Progenitor cell of endocrine pancreas (in vitro differentiated cells): Measurements from ENCODE around the gene COL27A1. TPM values are rescaled to one million over a fixed set of nuclear protein-coding genes. Genes with fewer than 3 reads are reported as not detected.

ENCODE experiments used
- DNase-seq: peaks from one replicate; pipeline ENCODE4 v3.0.0; 2021; ENCODE audit warnings: low spot score; ENCODE audit not compliant: unreplicated experiment
- H3K27ac Mint-ChIP-seq: 2 replicates; pipeline ENCODE4 v1.8.0; 2021; ENCODE audit warnings: mild to moderate bottlenecking, moderate library complexity, mixed read lengths
- H3K27me3 Mint-ChIP-seq: 2 replicates; pipeline ENCODE4 v1.8.0; 2021; ENCODE audit warnings: mixed read lengths
- H3K36me3 Mint-ChIP-seq: 2 replicates; pipeline ENCODE4 v1.8.0; 2022; ENCODE audit warnings: mixed read lengths; ENCODE audit not compliant: insufficient read depth
- H3K4me1 Mint-ChIP-seq: 2 replicates; pipeline ENCODE4 v1.8.0; 2021; ENCODE audit warnings: low read depth, mixed read lengths
- H3K4me3 Mint-ChIP-seq: 2 replicates; pipeline ENCODE4 v1.8.0; 2021; ENCODE audit warnings: low read depth, mild to moderate bottlenecking, moderate library complexity, mixed read lengths
- H3K9me3 Mint-ChIP-seq: 2 replicates; pipeline ENCODE4 v1.8.0; 2021; ENCODE audit warnings: low read depth, mixed read lengths
- long read RNA-seq: library from polyadenylated mRNA; unstranded; transcript quantifications from one replicate; pipeline ENCODE4 v2.0.0, GENCODE V29; 2020
- total RNA-seq: library from RNA; stranded (reverse); gene quantifications from 2 replicates; pipeline ENCODE4 v1.2.1, GENCODE V29; 2021
- TF ChIP-seq, protein P1 (sequence below): fragments of 200-600 bp; sonication (generic); IDR thresholded peaks from one replicate; pipeline ENCODE4 v1.5.0; 2021; ENCODE audit warnings: antibody characterized with exemption, mild to moderate bottlenecking; ENCODE audit not compliant: unreplicated experiment

The COL27A1 gene
- total RNA-seq = 162 and 178 TPM in 2 replicates
- long read RNA-seq, partial matches to known transcripts = 9 of 31 reads
- long read RNA-seq, other reads (novel, unspliced or antisense) = 21 of 31 reads

GRCh38 chr9:114155263-114155994, at the start of gene COL27A1:
COL27A1 (plus strand) TSS chr9:114155537; CDS start chr9:114155951, 414 bp downstream.
- peaks cover 3% of the 10 kb centered on the region for H3K36me3 Mint-ChIP-seq
- H3K27me3 Mint-ChIP-seq = peaks cover 11% of the 10 kb centered on the region
- H3K4me3 Mint-ChIP-seq = peak within 1 kb of the TSS; percentile 95
- peaks cover 32% of the 10 kb centered on the region for H3K4me1 Mint-ChIP-seq
- peak; percentile 94 for DNase-seq
- no peaks in the 10 kb centered on the region for H3K9me3 Mint-ChIP-seq
- peak within 1 kb of the TSS; percentile 91 for H3K27ac Mint-ChIP-seq
- TF ChIP-seq, protein P1, sequence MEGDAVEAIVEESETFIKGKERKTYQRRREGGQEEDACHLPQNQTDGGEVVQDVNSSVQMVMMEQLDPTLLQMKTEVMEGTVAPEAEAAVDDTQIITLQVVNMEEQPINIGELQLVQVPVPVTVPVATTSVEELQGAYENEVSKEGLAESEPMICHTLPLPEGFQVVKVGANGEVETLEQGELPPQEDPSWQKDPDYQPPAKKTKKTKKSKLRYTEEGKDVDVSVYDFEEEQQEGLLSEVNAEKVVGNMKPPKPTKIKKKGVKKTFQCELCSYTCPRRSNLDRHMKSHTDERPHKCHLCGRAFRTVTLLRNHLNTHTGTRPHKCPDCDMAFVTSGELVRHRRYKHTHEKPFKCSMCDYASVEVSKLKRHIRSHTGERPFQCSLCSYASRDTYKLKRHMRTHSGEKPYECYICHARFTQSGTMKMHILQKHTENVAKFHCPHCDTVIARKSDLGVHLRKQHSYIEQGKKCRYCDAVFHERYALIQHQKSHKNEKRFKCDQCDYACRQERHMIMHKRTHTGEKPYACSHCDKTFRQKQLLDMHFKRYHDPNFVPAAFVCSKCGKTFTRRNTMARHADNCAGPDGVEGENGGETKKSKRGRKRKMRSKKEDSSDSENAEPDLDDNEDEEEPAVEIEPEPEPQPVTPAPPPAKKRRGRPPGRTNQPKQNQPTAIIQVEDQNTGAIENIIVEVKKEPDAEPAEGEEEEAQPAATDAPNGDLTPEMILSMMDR = peak; percentile 96

DNA sequence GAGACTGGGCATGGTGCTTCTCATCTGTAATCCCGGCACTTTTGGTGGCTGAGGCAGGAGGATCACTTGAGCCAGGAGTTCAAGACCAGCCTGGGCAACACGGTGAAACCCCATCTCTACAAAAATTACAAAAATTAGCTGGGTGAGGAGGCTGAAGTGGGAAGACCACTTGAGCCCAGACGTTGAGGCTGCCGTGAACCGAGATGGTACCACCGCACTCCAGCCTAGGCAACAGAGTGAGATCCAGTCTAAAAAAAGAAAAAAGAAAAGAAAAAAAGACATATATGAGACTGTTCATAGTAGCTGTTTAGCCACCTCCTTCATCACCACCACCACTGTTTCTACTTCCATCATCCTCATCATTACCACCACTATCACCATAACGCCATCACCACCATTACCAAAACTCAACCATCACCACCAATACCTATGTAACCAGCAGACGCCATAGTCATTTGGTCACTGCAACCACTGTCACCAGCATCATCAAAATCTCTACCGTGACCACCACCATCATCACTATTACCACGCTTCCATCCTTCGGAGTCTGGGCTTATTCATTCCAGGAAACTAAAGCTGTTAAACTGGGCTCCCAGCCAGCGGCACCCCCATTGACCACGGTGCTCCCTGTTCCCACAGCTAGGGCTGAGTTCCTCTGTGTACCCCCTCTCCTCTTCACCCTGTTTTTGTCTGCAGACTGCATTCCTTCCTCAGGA, 47.9 kb upstream of the COL27A1 start:
- no peak for DNase-seq
- TF ChIP-seq, protein P1 = no peak
- peaks cover 9% of the 10 kb centered on the region for H3K4me1 Mint-ChIP-seq
- H3K36me3 Mint-ChIP-seq = peaks cover 3% of the 10 kb centered on the region
- H3K27ac Mint-ChIP-seq = no peak overlapping the region
- peaks cover 7% of the 10 kb centered on the region for H3K27me3 Mint-ChIP-seq
- peaks cover 3% of the 10 kb centered on the region for H3K9me3 Mint-ChIP-seq
- H3K4me3 Mint-ChIP-seq = no peak overlapping the region

- H3K27me3 Mint-ChIP-seq = peaks cover 13% of the 10 kb centered on the region
- H3K36me3 Mint-ChIP-seq = no peaks in the 10 kb centered on the region
- peaks cover 11% of the 10 kb centered on the region for H3K4me1 Mint-ChIP-seq
- TF ChIP-seq, protein P1 = peak; percentile 98
- H3K4me3 Mint-ChIP-seq = no peak overlapping the region
- DNase-seq = peak; percentile 79
- peak overlapping the region; percentile 53 for H3K27ac Mint-ChIP-seq
- H3K9me3 Mint-ChIP-seq = no peaks in the 10 kb centered on the region
These were observed 47.1 kb upstream of the COL27A1 start for GRCh38 chr9:114108016-114108833.

- Mint-ChIP-seq H3K27me3 (peaks cover 18% of the 10 kb centered on the region), H3K4me3 (no peak overlapping the region), H3K4me1 (peaks cover 16% of the 10 kb centered on the region), H3K27ac (no peak overlapping the region), H3K9me3 (no peaks in the 10 kb centered on the region), H3K36me3 (no peaks in the 10 kb centered on the region)
- no peak for DNase-seq
- TF ChIP-seq, protein P1 = no peak
These were observed 46.2 kb upstream of the COL27A1 start for GRCh38 chr9:114109124-114109523.

GRCh38 chr9:114110180-114110579, 45.2 kb upstream of the COL27A1 start:
- Mint-ChIP-seq H3K27me3 (peaks cover 18% of the 10 kb centered on the region), H3K9me3 (no peaks in the 10 kb centered on the region), H3K4me1 (peaks cover 24% of the 10 kb centered on the region), H3K36me3 (no peaks in the 10 kb centered on the region), H3K27ac (no peak overlapping the region), H3K4me3 (no peak overlapping the region)
- DNase-seq = no peak
- TF ChIP-seq, protein P1 = no peak
